GM19035 (cell line): ENCODE results near the gene IGSF21.

ENCODE experiments used
- ATAC-seq: cut with Tn5 transposase; IDR thresholded peaks from one replicate; pipeline ENCODE4 v1.9.1; 2021; ENCODE audit not compliant: unreplicated experiment

Gene IGSF21

DNA sequence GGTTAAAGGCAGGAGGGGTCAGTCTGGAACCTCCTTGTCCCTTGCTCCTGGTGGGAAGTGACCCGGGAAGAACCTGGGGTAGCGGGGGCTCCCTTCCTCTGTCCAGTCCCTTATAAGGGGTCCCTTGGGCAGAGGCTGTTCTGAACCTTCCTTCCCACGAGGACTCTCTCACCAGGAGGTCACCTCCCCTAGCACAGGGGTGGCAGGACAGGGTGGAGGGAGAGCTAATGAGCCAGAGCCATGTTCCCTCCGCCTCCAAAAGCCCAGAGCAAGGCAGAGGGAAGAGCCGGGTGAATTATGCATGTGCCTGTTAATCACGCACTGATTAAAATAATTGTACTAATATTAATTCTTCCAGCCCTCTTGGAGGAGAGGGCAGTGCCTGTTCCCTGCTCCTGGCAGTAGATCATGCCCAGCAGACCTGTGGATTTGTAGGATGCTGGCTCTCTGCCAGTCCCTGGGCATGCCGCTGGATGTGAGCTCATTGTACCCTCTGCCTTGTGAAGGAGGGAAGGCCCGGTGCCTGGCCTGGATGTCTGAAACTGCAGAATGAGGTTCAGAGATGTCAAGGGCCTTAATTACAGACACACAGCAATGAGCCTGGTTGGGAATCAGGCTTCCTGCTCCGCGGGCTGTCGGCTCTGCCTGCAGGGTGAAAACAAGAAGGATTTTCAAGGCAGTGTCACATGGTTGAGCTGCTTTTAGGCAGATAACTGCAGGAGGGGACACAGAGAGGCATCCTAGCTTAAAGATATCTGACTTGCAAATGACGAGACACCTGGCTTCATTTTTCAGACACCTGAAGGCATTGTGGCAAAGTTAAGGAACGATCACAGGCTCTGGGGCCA, 68.2 kb downstream of the IGSF21 start:
- ATAC-seq, result no peak

DNA sequence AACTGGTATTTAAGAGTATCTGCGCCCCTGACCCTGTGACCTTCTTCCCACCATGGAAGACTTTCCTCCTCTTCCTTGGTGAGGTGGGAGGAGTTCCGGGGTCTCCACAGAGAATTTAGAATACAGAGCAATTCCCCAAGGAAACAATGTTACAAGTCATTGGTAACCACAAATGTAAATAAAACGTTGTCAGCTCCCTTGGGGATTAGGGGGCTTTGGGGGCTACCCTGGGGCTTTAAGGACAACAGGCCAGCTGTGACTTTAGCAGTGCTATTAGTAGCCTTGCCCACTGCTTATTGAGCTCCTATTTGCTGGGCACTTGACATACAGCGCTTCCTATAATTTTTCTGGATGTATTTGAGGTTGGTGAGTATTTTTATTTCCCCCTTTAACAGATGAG, 69.0 kb downstream of the IGSF21 start:
- no peak for ATAC-seq

DNA sequence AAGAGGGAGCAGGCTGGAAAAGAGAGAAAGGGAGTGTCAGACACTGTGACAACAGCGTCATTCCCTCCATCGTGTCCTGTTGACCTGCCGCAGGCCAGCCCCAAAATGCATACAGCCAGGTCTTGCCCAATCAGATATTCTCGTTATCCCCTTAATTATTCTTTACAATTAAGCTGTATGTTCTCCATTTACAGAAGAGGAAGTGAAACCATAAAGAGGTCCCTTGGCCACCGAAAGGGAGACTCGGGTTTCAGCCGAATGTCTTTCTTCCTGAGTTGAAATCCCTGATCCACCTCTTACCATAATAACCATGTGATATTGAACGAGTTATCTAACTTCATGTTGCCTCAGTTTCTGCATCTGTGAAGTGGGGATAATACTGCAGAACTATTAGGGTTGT, 70.5 kb downstream of the IGSF21 start:
- ATAC-seq, result no peak

DNA sequence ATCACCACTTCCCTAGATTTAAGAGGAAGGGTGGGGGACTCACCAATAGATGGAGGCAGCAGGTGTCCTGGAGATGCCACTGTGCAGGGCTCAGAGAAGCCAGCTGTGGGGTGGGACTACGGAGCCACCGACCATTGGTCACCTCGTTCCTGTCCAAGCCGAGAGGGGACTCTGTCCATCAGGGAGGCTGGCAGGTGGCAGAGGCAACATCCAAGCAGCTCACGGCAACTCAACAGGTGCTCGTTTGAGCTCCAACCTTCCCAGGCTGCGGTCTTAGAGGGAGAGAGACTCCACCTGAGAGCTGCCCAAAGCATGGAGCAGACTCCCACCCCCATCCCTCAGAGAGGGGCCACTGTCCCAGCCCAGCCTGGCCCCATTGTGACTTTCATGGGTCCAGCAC, 71.4 kb downstream of the IGSF21 start:
- ATAC-seq, result no peak

DNA sequence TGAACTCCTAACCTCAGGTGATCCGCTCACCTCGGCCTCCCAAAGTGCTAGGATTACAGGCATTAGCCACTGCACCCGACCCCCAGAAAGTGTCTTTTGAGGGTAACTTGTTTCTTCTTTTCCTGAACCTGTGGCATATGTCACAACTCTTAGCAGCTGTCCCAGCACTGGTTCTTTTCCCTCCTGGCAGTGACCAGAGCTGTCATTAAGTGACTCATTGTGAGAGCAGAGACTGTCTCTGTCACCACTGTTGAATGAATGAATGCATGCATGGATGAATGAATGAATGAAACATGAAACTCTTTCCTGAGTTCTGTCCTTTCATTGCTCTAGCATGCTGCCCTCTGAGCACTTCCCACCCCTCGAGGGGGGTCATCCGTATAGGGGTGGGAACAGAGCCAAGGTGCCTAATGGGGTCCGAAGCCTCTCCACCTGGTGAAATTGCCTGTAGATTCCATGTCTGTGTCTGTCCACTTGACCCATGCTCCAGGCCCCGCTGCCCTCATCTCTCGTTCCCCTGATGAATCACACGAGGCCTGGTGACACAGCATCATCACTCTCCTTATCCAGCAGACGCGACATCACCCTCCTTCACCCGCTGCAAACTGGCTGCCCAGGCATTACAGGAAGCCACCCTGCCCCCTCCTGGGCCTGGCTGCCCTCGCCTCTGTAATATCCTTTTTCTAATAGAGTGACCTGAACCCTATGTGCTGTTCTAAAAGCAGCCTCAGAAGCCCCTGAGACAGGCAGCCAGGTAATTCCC, 75.0 kb downstream of the IGSF21 start:
- no peak for ATAC-seq

DNA sequence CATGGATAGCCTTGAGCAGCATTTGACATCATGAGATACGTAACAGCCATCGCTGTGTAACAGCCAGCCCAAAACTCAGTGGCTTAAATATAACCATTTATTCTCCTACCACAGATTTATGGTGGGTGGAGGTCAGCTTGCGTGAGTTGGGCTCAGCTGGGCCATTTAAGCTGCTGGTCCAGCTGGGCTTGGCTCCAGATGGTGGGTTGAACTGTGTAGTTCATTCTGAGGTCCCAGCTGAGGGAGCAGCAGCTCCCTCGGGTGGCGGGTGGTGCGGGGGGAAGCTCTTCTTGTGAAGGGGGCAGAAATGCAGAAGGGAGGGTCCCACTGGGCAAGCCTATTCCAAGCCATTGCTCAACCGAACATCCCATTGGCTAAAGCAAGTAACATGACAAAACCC, 75.9 kb downstream of the IGSF21 start:
- ATAC-seq, result no peak

DNA sequence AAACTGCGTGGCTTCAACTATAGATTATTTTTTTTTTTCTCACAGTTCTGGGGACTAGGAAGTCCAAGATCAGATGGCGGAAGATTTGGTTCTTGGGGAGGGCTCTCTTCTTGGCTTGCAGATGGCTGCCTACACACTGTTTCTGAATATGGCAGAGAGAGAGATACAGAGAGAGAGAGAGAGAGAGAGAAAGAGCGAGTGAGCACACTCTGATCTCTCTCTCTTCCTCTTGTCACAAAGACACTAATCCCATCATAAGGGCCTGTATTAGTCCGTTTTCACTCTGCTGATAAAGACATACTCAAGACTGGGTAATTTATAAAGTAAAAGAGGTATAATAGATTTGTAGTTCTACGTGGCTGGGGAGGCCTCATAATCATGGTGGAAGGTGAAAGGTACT, 79.5 kb downstream of the IGSF21 start:
- ATAC-seq, result no peak

DNA sequence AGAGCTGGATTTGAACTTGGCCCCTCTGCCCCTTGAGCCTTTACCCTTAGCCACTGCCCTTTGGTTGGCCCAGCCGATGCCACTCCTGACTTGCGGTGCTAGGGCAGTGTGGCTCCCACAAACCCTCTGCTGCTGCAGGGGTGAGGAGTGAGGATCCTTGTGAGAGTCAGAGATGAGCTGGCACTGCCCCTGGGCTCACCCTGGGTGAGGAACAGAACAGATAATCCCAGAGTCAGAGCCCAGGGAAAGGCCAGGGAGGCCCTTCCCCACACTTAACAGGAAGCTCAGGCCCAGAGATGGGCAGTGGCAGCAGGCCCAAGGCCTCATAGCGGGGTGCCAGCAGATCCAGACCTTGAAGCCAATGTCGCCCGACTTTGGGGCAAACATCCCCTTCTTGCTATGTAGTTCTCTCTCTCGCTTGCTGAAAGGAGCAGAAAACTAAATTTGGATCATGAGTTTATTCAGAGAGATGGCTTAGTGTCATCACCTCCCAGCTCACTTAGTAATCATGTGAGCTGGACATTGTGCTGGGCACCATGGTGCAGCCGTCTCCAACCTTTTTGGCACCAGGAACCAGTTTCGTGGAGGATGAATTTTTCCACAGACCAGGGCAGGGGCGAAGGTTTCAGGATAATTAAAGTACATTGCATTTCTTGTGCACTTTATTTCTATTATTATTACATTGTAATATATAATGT, 81.4 kb downstream of the IGSF21 start:
- no peak for ATAC-seq

DNA sequence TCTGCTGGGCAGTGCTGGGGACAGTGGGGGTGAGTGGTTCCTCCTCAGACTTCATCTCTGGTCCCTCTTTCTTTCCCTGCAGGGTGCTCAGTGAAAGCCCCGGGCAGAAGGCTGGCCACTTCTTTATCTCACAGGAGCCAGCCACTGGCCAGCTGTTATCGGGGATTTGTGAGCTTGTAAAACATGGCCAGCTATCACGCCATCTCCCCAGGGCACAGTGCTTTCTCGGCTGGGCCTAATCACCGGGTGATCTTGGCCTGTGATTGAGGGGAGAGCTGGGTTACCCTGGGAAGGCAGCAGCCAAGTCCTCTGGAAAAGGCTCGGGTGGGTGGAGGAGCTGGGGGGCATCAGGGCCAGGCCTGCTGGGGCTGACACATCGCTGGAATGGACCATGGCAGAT, 83.0 kb downstream of the IGSF21 start:
- no peak for ATAC-seq

DNA sequence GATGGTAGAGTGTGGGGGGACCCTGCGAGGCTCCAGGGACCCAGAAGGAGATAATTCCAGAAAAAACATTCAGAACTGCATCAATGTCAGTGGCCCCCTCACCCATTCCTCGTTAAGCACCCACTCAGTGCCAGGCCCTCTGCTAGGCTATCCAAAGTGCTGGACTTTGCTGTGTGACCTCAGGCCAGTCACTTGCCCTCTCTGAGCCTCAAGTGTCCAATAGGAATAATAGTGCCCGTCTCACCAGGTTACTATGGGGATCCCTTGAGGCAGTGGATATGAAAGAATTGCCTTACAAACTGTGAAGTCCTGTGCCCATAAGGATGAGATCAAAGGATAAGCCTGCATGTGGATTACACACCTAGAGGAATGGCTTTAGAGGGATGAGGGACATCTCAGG, 83.4 kb downstream of the IGSF21 start:
- no peak for ATAC-seq

DNA sequence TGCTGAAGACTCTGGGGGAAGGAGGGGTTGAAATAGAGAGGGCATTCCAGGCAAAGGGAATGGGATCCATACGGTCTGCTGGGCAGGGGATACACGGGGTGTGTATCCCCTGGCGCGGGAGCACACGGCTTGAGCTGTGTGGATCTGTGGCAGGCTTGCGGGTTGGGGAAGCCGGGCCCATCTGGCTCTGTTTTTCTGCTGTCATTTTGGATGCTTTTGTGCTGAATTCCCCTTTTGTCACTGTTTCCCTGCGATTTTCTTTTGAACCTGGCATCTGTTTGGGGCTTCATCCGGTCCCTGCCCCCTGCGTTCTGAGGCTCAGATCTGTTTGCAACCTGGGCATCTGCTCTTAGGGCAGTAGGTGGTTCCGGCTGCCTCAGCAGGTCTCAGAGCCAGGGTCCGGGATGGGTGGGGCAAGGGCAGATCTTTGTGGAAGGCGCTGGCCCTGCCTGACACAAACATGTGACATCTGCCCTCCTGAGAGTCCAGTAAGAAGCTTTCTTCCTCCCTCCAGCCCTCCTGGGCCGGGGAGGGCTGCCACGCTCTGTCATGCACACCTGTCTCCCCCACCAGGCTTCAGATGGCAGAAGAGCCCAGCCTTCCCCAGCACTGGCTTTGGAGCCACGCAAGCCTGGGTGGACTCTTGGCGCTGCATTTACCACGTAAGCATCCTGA, 84.0 kb downstream of the IGSF21 start:
- ATAC-seq, result no peak

DNA sequence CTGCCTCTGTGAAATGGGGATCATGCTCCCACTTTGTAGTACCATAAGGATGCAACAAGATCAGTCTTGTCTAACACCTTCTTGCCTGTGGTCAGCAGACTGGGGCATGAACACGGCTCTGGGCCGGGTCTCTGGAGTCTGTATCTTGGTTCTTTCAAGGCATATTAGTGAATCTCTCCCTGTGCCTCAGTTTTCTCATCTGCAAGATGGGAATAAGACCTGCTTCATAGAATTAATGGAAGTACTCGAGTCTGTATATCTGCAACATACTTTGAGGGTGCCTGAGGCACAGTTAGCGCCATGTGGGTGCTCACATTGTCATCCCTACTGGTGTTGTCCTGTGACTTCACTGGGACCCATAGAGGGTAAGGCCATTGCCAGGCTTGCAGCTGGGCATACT, 84.6 kb downstream of the IGSF21 start:
- ATAC-seq, result no peak

DNA sequence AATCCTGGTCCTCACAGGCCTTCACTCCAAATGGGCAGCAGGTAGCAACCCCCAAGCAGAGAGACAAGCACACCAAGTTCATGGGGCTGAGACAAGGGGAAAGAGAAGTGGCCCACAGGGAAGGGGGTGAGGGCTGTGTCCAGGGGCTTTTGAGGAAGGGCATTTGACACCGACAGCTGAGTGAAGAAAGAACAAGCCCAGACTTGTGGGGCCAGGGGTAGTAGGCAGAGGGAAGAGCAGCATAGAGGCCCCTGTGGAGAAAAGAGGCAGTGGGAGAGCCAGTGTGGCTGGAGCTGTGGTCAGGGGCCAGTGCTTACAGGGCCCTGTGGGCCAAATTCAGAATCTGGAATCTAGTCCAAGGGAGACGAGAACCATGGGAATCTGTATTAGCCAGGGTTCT, 85.4 kb downstream of the IGSF21 start:
- ATAC-seq, result no peak

DNA sequence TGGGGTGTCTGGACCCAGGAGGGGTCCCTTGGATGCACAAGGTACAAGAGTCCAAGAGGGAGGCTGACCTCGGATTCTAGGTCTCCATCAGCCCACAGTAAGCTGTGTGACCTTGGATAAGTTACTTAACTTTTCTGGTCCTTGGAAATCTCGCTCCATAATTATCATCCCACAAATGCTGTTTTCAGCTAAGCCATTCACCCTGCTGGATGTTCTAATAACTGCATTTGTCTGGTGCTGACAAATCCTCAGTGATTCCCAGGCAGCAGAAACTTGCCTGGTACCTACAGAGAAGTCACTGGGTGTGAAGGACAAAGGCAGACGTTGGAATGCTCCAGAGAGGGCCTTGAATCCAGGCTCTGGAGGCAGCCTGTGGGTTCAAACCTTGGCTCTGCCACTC, 89.7 kb downstream of the IGSF21 start:
- ATAC-seq, result no peak

DNA sequence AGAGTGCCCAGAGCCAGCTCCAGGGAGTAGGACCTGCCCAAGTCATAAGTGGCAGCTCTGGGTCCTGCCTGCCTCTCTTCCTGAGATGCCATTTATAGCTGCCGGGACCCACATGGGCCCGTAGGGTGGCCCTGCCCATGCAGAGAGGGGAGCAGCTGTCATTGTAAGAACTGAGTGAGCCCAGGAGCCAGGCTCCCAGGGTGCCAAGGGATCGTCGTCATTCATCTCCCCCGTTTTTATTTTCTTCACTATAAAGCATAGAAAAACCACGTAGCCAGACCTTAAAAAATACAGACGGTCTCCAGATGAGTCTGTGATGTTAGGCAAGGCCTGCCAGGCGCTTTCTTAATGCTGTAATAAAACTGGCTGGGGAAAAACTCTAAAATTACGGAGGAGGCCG, 90.7 kb downstream of the IGSF21 start:
- no peak for ATAC-seq

DNA sequence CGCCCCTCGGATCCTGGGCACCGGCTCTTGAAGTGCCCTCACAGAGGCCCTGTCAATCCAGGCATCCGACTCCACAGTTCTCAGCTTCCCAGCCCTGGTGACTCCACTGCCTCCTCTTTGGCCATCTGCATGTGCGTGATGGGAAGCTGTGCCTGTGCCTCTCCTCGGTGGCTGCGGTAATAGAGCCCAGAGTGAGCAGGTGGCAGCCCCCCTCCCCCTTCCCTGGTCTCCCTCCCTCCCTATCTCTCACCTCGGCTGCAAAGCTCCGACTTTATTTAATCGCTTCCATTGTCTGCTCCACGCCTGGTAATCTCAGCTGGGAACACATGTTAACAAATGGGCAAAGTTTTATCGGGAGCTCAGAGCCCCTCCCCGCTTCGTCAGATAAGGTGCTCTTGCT, 91.9 kb downstream of the IGSF21 start:
- no peak for ATAC-seq

DNA sequence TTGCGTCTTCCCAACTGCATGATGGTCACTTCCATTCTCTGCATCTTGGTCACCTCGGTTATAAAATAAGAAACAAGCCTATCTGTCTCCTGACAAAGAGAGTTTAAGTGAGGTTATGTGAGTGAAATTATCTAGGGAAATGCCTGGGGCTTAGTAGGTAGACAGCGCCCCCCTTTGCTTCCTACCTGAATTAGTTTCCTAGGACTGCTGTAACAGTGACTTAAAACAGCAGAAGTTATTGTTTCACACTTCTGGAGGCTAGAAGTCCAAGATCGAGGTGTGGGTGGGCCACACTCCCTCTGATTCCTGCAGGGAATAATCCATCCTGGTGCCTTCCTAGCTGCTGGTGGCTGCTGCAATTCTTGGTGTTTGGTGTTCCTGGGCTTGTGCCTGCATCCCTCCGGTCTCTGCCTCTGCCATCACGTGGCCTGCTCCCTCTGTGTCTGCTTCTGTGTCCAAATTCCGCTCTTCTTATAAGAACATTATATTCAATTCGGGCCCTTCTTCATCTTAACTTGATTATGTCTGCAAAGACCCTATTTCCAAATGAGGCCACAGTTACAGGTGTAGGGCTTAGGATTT, 92.6 kb downstream of the IGSF21 start:
- no peak for ATAC-seq

DNA sequence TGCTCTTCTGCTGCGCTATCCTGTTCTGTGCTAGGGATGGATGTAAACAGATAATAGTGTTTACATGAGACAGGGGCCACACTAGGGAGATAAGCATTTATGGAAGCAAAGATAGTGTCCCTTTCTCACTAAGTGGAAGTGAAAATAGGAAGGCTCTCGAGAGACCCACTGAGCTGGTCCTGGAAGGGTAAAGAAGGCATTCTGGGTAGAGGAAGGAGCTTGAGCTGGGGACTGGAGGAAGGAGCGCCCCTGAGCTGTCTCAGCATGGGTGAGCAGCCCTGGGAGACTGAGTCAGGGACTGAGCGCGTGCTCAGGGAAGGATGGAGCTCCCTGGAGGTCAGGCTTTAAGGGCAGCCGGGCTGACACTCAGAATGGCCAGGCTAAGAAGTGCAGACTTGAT, 93.3 kb downstream of the IGSF21 start:
- ATAC-seq, result no peak

DNA sequence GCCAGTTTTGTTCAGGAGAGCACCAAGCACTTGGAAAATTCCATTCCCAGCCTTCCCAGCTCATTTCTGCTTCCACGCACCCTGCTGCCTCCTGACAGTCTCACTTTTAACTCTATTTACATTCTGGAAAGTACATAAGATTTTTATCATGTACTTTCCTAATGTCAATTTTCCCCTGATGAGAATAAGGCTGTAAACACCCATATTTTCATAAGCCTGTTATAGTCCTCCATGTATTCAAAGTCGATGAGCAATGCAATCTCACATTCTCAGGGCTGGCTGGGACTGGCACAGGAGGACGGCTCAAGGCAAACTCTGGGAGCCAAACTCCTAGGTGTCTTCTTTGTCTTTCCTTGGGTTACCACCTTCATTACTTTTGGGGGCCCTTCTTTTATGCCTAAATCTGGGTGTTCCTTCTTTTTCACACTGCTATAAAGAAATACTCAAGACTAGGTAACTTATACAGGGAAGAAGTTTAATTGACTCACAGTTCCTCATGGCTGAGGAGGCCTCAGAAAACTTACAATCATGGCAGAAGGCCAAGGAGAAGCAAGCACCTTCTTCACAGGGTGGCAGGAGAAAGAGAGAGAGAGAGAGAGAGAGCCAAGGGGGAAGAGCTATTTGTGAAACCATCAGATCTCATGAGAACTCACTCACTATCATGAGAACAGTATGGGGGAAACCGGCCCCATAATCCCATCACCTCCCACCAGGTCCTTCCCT, 94.6 kb downstream of the IGSF21 start:
- no peak for ATAC-seq

DNA sequence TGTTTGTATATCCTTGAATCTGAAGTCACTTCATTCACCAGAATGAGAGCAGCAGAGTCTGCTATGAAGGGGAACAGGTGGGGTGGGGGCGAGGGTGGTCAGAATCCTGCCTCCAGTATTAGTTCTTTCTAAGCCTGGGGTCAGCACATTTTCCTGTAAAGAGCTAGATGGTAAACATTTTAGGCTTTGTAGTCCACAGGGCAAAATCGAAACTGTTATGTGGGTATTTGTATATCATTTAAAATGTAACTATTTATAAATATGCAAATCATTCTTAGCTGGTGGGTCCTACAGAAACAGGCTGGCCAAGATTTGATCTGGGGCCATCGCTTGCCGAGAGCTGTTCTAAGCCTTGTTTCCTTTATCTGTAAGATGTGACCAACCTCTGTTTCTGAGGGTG, 96.0 kb downstream of the IGSF21 start:
- no peak for ATAC-seq
